IMR-90 (cell line): ENCODE data around the gene PCDH12. TPM values are rescaled to one million over a fixed set of nuclear protein-coding genes. Genes with fewer than 3 reads are reported as not detected.

Experiments used
- ATAC-seq: fragments of 200-7000 bp; cut with Tn5 transposase; 2 replicates; pipeline ENCODE4 v1.9.1; 2020; ENCODE audit warnings: low read depth, mild to moderate bottlenecking, moderate library complexity
- BruUV-seq: library from RNA; stranded (reverse); fragments of 400-500 nt; replicated peaks from 2 replicates; lab custom pipeline; 2021; lab: Mats Ljungman, UMichigan
- CTCF ChIA-PET: fragments of 300-600 bp; formaldehyde crosslinking; extraction: SDS; loops from one replicate; lab custom pipeline; 2021; ENCODE audit warnings: antibody characterized with exemption; lab: Yijun Ruan, JAX
- POLR2A ChIA-PET: fragments of 300-600 bp; sonication (Branson Sonifier 250); formaldehyde crosslinking; loops from one replicate; lab custom pipeline; 2022; ENCODE audit warnings: antibody characterized with exemption; ENCODE audit not compliant: unreplicated experiment; lab: Charles Lee
- DNase-seq: peaks from one replicate; pipeline ENCODE4 v3.0.0; 2013
- H2AFZ ChIP-seq: replicated peaks from 2 replicates; pipeline ENCODE3; 2013; ENCODE audit warnings: low read length, mild to moderate bottlenecking; ENCODE audit not compliant: poor library complexity
- H2AK5ac ChIP-seq: 2 replicates; pipeline ENCODE4 v1.6.1; 2013; ENCODE audit warnings: low read depth, low read length, inconsistent platforms
- H2AK9ac ChIP-seq: replicated peaks from 2 replicates; pipeline ENCODE3; 2013; ENCODE audit warnings: mild to moderate bottlenecking, low read depth, low read length, moderate library complexity; ENCODE audit not compliant: poor library complexity
- H2BK120ac ChIP-seq: 2 replicates; pipeline ENCODE4 v1.6.1; 2013; ENCODE audit warnings: low read depth, low read length, inconsistent platforms
- H2BK15ac ChIP-seq: 3 replicates; pipeline ENCODE4 v1.6.1; 2013; ENCODE audit warnings: low read depth, low read length, inconsistent platforms
- H2BK20ac ChIP-seq: 2 replicates; pipeline ENCODE4 v1.6.1; 2013; ENCODE audit warnings: low read depth, mild to moderate bottlenecking, inconsistent platforms, low read length, moderate library complexity
- H2BK5ac ChIP-seq: 2 replicates; pipeline ENCODE4 v1.6.1; 2013; ENCODE audit warnings: mild to moderate bottlenecking, low read depth, low read length, inconsistent platforms; ENCODE audit not compliant: poor library complexity, severe bottlenecking
- H3K14ac ChIP-seq: replicated peaks from 2 replicates; pipeline ENCODE4 v1.6.1; 2013; ENCODE audit warnings: low read depth, low read length, inconsistent platforms
- H3K18ac ChIP-seq: 2 replicates; pipeline ENCODE4 v1.6.1; 2013; ENCODE audit warnings: low read depth, low read length, control low read depth
- H3K23ac ChIP-seq: 2 replicates; pipeline ENCODE4 v1.6.1; 2013; ENCODE audit warnings: low read depth, low read length, inconsistent platforms
- H3K27ac ChIP-seq: 2 replicates; pipeline ENCODE4 v1.5.1; 2013; ENCODE audit warnings: mild to moderate bottlenecking, control low read depth, low read length; ENCODE audit not compliant: insufficient read depth
- H3K27me3 ChIP-seq: 2 replicates; pipeline ENCODE4 v1.6.1; 2013; ENCODE audit warnings: low read length; ENCODE audit not compliant: control insufficient read depth, insufficient read depth
- H3K36me3 ChIP-seq: 2 replicates; pipeline ENCODE4 v1.6.1; 2013; ENCODE audit warnings: low read length, mixed read lengths; ENCODE audit not compliant: control insufficient read depth, insufficient read depth
- H3K4ac ChIP-seq: 2 replicates; pipeline ENCODE4 v1.6.1; 2013; ENCODE audit warnings: low read depth, low read length, inconsistent platforms
- H3K4me1 ChIP-seq: 2 replicates; pipeline ENCODE4 v1.6.1; 2013; ENCODE audit warnings: low read length, mixed read lengths; ENCODE audit not compliant: control insufficient read depth, insufficient read depth
- H3K4me2 ChIP-seq: 2 replicates; pipeline ENCODE4 v1.6.1; 2013; ENCODE audit warnings: low read depth, mild to moderate bottlenecking, control low read depth, low read length, moderate library complexity
- H3K4me3 ChIP-seq: 2 replicates; pipeline ENCODE4 v1.5.1; 2013; ENCODE audit warnings: low read depth, mild to moderate bottlenecking, control low read depth, low read length, moderate library complexity; ENCODE audit not compliant: insufficient read depth
- H3K56ac ChIP-seq: 2 replicates; pipeline ENCODE4 v1.6.1; 2013; ENCODE audit warnings: low read length, inconsistent platforms; ENCODE audit not compliant: insufficient read depth; ENCODE audit errors: extremely low read depth
- H3K79me1 ChIP-seq, 2 experiments: 2 replicates each; pipeline ENCODE4 v1.6.1; 2013; ENCODE audit warnings: low read length in 2 of 2, inconsistent platforms in 1 of 2, low read depth in 1 of 2
- H3K9ac ChIP-seq: 2 replicates; pipeline ENCODE4 v1.6.1; 2013; ENCODE audit warnings: low read depth, low read length, control low read depth
- H3K9me1 ChIP-seq: 2 replicates; pipeline ENCODE4 v1.6.1; 2013; ENCODE audit warnings: low read length, inconsistent platforms; ENCODE audit not compliant: insufficient read depth
- H3K9me3 ChIP-seq: 2 replicates; pipeline ENCODE4 v1.6.1; 2013; ENCODE audit warnings: low read length; ENCODE audit not compliant: control insufficient read depth, insufficient read depth
- H4K20me1 ChIP-seq: 2 replicates; pipeline ENCODE4 v1.6.1; 2013; ENCODE audit warnings: low read length, inconsistent platforms; ENCODE audit not compliant: insufficient read depth
- H4K5ac ChIP-seq: 2 replicates; pipeline ENCODE4 v1.6.1; 2013; ENCODE audit warnings: mild to moderate bottlenecking, low read depth, low read length, control low read depth
- H4K8ac ChIP-seq, 2 experiments: 2 replicates each; pipeline ENCODE4 v1.6.1; 2013; ENCODE audit warnings: low read depth in 2 of 2, low read length in 2 of 2, control low read depth in 1 of 2, inconsistent platforms in 1 of 2
- H4K91ac ChIP-seq: 2 replicates; pipeline ENCODE4 v1.6.1; 2013; ENCODE audit warnings: low read depth, low read length, inconsistent platforms; ENCODE audit not compliant: insufficient read depth
- USF2 ChIP-seq: fragments of 150-350 bp; IDR thresholded peaks from 2 replicates; pipeline ENCODE4 v1.6.1; 2017; ENCODE audit warnings: mild to moderate bottlenecking, antibody characterized with exemption, low read length, low read depth
- WGBS, 2 experiments: methylation state at CpG; one replicate each; pipeline versions ENCODE4 v1.1.5 to v1.1.7; 2013; ENCODE audit warnings: missing lambda C conversion rate in 2 of 2; ENCODE audit not compliant: insufficient read length in 1 of 2; ENCODE audit errors: extremely low coverage in 2 of 2; 5-methylcytosine and 5-hydroxymethylcytosine counted together
- dilution Hi-C: fragments of 300-500 bp; cut with HindIII; formaldehyde crosslinking; loops from one replicate; pipeline ENCODE4 v1.14.3; 2018; ENCODE audit warnings: low sequenced_read_pairs; ENCODE audit not compliant: unreplicated experiment
- in situ Hi-C: fragments of 300-500 bp; cut with MboI; formaldehyde crosslinking; loops from 3 replicates; pipeline ENCODE4 v1.14.3; 2019; ENCODE audit warnings: low sequenced_read_pairs, inconsistent platforms, mixed read lengths
- intact Hi-C: fragments of 100-400 bp; cut with micrococcal nuclease; formaldehyde crosslinking; loops from 2 replicates; pipeline ENCODE4 v1.10.0; 2022
- polyA plus RNA-seq, 3 experiments: library from polyadenylated mRNA; depleted of rRNA; stranded (reverse); fragments of >200 nt; gene quantifications; 2 replicates each; pipeline ENCODE4 v1.2.3, GENCODE V29; 2012; ENCODE audit warnings: low replicate concordance in 1 of 3
- total RNA-seq: library from RNA; depleted of rRNA; stranded (reverse); fragments of >200 nt; gene quantifications from 2 replicates; pipeline ENCODE4 v1.2.3, GENCODE V29; 2012

Gene PCDH12
- total and polyA plus RNA-seq, 2 of the 4 experiments (the other 2 are of a cell fraction) = 0.02 to 0.18 TPM

DNA sequence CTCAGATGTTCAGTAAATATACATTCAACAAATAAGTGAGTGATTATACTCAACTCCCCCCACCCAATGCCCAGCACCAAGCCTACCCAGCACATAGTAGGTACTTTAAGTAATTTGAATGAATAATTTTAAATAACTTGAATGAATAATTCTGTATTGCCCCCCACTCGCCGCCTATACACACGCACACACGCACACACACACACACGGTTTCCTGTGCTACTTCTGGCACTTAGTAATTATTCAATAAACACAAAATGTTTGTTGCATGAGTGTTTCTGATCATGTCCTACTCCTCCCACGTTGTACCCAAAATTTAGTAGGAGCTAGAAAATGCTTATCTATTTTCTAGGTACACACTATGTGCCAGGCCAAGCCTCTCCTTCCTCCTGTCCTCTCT lies 16.2 kb downstream of the PCDH12 start:
- ChIA-PET CTCF (no interaction called here), POLR2A (no interaction called here)
- Histone ChIP-seq H3K14ac (no peak overlapping the region), H4K91ac (no peak overlapping the region), H4K20me1 (peaks cover 3% of the 10 kb centered on the region; the same call in 1 of the 2 replicates), H2AFZ (no peak overlapping the region), H3K36me3 (peaks cover 19% of the 10 kb centered on the region), H4K5ac (no peak overlapping the region), H3K9me1 (peaks cover 7% of the 10 kb centered on the region; the same call in 1 of the 2 replicates), H3K4ac (no peak overlapping the region), H2AK9ac (no peak overlapping the region), H2BK20ac (no peak overlapping the region), H4K8ac (no peak overlapping the region), H3K9me3 (no peaks in the 10 kb centered on the region), H2BK15ac (no peak overlapping the region), H3K4me3 (no peak overlapping the region), H3K4me1 (peaks cover 2% of the 10 kb centered on the region; the same call in 1 of the 2 replicates), H3K23ac (no peak overlapping the region), H2BK120ac (no peak overlapping the region), H3K9ac (no peak overlapping the region), H3K27ac (no peak overlapping the region), H2AK5ac (no peak overlapping the region), H2BK5ac (no peak overlapping the region), H3K4me2 (no peak overlapping the region), H3K56ac (no peak overlapping the region), H3K18ac (no peak overlapping the region), H3K79me1 (no peaks in the 10 kb centered on the region), H3K27me3 (peaks cover 3% of the 10 kb centered on the region; the same call in 1 of the 2 replicates)
- DNase-seq (peak; percentile 17), ATAC-seq (no peak)
- no TSS peak for BruUV-seq
- TF ChIP-seq USF2 = no peak
- intact Hi-C loops = no loop called here
- WGBS, 2 experiments = no CpG with 5 or more reads among the region's 6 CpGs
- dilution Hi-C loops = no loop called here
- in situ Hi-C loops = no loop called here
